Pancreas (tissue), 10 donors: ENCODE data around the gene CFAP54. TPM values are rescaled to one million over a fixed set of nuclear protein-coding genes. Genes with fewer than 3 reads are reported as not detected.

Experiments used
- ATAC-seq, 4 donors: fragments of 200-7000 bp; cut with Tn5 transposase; one replicate each; pipeline versions ENCODE4 v1.8.0 to v1.9.1; 2020; ENCODE audit warnings: mild to moderate bottlenecking in 4 of 4, moderate library complexity in 4 of 4
- DNase-seq, 6 donors: peaks; one replicate each; pipeline ENCODE4 v3.0.0-alpha.2; 2020
- FAIRE-seq: peaks from 2 replicates; lab custom pipeline; 2012; peaks lifted over from hg19 to GRCh38; lab: Jason Lieb, UNC
- H3K27ac ChIP-seq, 4 donors: fragments of 200-600 bp; sonication (generic); 1 replicate in 3 of 4; 2 replicates in 1 of 4; pipeline versions ENCODE4 v1.5.0 to v1.8.0; 2020
- H3K27me3 ChIP-seq, 4 donors: fragments of 200-600 bp; one replicate each; pipeline ENCODE4 v1.8.0; 2021
- H3K36me3 ChIP-seq, 3 donors: fragments of 200-600 bp; sonication (generic) in 1 of 3; one replicate each; pipeline versions ENCODE4 v1.5.0 to v1.8.0; 2020 to 2021
- H3K4me1 ChIP-seq, 3 donors: fragments of 200-600 bp; one replicate each; pipeline ENCODE4 v1.8.0; 2021
- H3K4me3 ChIP-seq, 4 donors: fragments of 200-600 bp; sonication (generic) in 2 of 4; one replicate each; pipeline versions ENCODE4 v1.5.0 to v1.8.0; 2020 to 2021
- H3K9me3 ChIP-seq, 4 donors: fragments of 200-600 bp; one replicate each; pipeline ENCODE4 v1.8.0; 2021
- CTCF ChIP-seq, 4 donors: fragments of 200-600 bp; sonication (generic) in 3 of 4; IDR thresholded peaks; one replicate each; pipeline versions ENCODE4 v1.5.0 to v1.8.0; 2021; ENCODE audit warnings: antibody characterized with exemption in 4 of 4
- WGBS, 2 donors: extraction: QIAGEN DNeasy Blood & Tissue Kit; methylation state at CpG; one replicate each; pipeline ENCODE4 v1.1.7; 2013; 5-methylcytosine and 5-hydroxymethylcytosine counted together
- intact Hi-C, 3 donors: fragments of 100-400 bp; cut with DNase I; formaldehyde crosslinking; loops; one replicate each; pipeline versions ENCODE4 v1.11.1 to v1.14.2; 2022
- polyA plus RNA-seq, 2 donors: library from polyadenylated mRNA; stranded (reverse); fragments of 200-250 nt; gene quantifications; one replicate each; pipeline ENCODE4 v1.2.3, GENCODE V29; 2013
- total RNA-seq, 6 donors: library from RNA; stranded (reverse); fragmentation: NEBNext Ultra II Directional in 4 of 6; extraction: Animal tissue kit (Norgen Biotek cat#: 25700) in 4 of 6; gene quantifications; one replicate each; pipeline versions ENCODE4 v1.2.1 to v1.2.4, GENCODE V29; 2021 to 2023
- donor health status: healthy with polysubstance abuse.
- donor health status: DM: no; HTN: no; CAD: no; lungs with moderate emphysema.
- donor health status: DM: no; HTN: no; CAD: no.
- donor health status: control.
- donor health status: control.
- donor health status: Bipolar disorder and iron deficiency.
- donor health status: DM: yes; HTN: yes; CAD: no.
- donor health status: DM: no; HTN: no; CAD: no.
- donor health status: DM: no; HTN: no; CAD: no.
- donor health status: DM: yes; HTN: yes; CAD: no.

Gene CFAP54
- total and polyA plus RNA-seq, 8 donors, result 0.02 to 0.21 (median 0.11) TPM

GRCh38 chr12:96534339-96534738 is 45.0 kb downstream of the CFAP54 start:
- intact Hi-C loops, result no loop called here
- H3K27me3 ChIP-seq, result no peaks in the 10 kb centered on the region
- no peaks in the 10 kb centered on the region for H3K36me3 ChIP-seq
- no peak overlapping the region for H3K27ac ChIP-seq
- no peaks in the 10 kb centered on the region for H3K9me3 ChIP-seq
- WGBS, 2 donors, result 43 to 60% methylated on average over 4 of the region's 4 CpGs
- ATAC-seq (no peak), FAIRE-seq (no peak), DNase-seq (no peak)
- H3K4me3 ChIP-seq, result no peak overlapping the region
- no peak for TF ChIP-seq CTCF (IDR thresholded peaks at IDR 0.05)
- H3K4me1 ChIP-seq, result no peaks in the 10 kb centered on the region

- WGBS, 2 donors, result 44 to 54% methylated on average over 2 of the region's 2 CpGs
- TF ChIP-seq CTCF (IDR thresholded peaks at IDR 0.05), result no peak
- no peak for DNase-seq
- no peak overlapping the region for H3K4me3 ChIP-seq
- no peaks in the 10 kb centered on the region for H3K4me1 ChIP-seq
- no peak for FAIRE-seq
- no peaks in the 10 kb centered on the region for H3K36me3 ChIP-seq
- H3K9me3 ChIP-seq, result no peaks in the 10 kb centered on the region
- H3K27ac ChIP-seq, result no peak overlapping the region
- peaks cover 0 to 4% (median 0%) of the 10 kb centered on the region in 4 donors for H3K27me3 ChIP-seq
- no peak for ATAC-seq
- intact Hi-C loops, result no loop called here
Observed at GRCh38 chr12:96548384-96548783, 59.0 kb downstream of the CFAP54 start.

- no peak for ATAC-seq
- WGBS, 2 donors, result 39 to 50% methylated on average over 2 of the region's 2 CpGs
Observed at GRCh38 chr12:96549341-96549740, 60.0 kb downstream of the CFAP54 start.

GRCh38 chr12:96570579-96570978 is 81.2 kb downstream of the CFAP54 start:
- peaks cover 0 to 3% (median 0%) of the 10 kb centered on the region in 4 donors for H3K27me3 ChIP-seq
- no peak for TF ChIP-seq CTCF (IDR thresholded peaks at IDR 0.05)
- no peaks in the 10 kb centered on the region for H3K9me3 ChIP-seq
- H3K4me3 ChIP-seq, result no peak overlapping the region
- H3K27ac ChIP-seq, result no peak overlapping the region
- H3K4me1 ChIP-seq, result no peaks in the 10 kb centered on the region
- H3K36me3 ChIP-seq, result no peaks in the 10 kb centered on the region
- intact Hi-C loops, result no loop called here
- FAIRE-seq (no peak), ATAC-seq (no peak), DNase-seq (no peak)

More at GRCh38 chr12:96549341-96549740, 60.0 kb downstream of the CFAP54 start:
- Histone ChIP-seq H3K4me3 (no peak overlapping the region), H3K4me1 (no peaks in the 10 kb centered on the region), H3K27ac (no peak overlapping the region), H3K27me3 (peaks cover 0 to 4% (median 0%) of the 10 kb centered on the region in 4 donors), H3K9me3 (no peaks in the 10 kb centered on the region), H3K36me3 (no peaks in the 10 kb centered on the region)
- DNase-seq (no peak), FAIRE-seq (no peak)
- TF ChIP-seq CTCF (IDR thresholded peaks at IDR 0.05), result no peak
- intact Hi-C loops, result no loop called here

- no peak for TF ChIP-seq CTCF (IDR thresholded peaks at IDR 0.05)
- H3K4me1 ChIP-seq, result no peaks in the 10 kb centered on the region
- ATAC-seq, result no peak
- H3K4me3 ChIP-seq, result no peak overlapping the region
- WGBS, 2 donors, result 66 to 74% methylated on average over 4 of the region's 4 CpGs
- peaks cover 0 to 3% (median 0%) of the 10 kb centered on the region in 4 donors for H3K27me3 ChIP-seq
- intact Hi-C loops, result no loop called here
- no peak for DNase-seq
- no peak overlapping the region for H3K27ac ChIP-seq
- no peaks in the 10 kb centered on the region for H3K9me3 ChIP-seq
- H3K36me3 ChIP-seq, result no peaks in the 10 kb centered on the region
- no peak for FAIRE-seq
Observed at GRCh38 chr12:96571101-96571862, 81.9 kb downstream of the CFAP54 start.
